Duodenal mucosa (tissue), 2 donors: Measurements from ENCODE around the gene MSI2.

ENCODE experiments used
- H3K27ac ChIP-seq: one replicate; pipeline ENCODE4 v1.7.0; 2013; ENCODE audit warnings: low read depth, low read length
- H3K27me3 ChIP-seq, 2 donors: one replicate each; pipeline ENCODE4 v1.7.0; 2013; ENCODE audit warnings: low read length in 2 of 2, control low read depth in 1 of 2; ENCODE audit not compliant: insufficient read depth in 2 of 2, control insufficient read depth in 1 of 2
- H3K36me3 ChIP-seq, 2 donors: one replicate each; pipeline ENCODE4 v1.7.0; 2013; ENCODE audit warnings: low read length in 2 of 2, control low read depth in 1 of 2; ENCODE audit not compliant: insufficient read depth in 2 of 2, control insufficient read depth in 1 of 2
- H3K4me1 ChIP-seq, 2 donors: one replicate each; pipeline ENCODE4 v1.7.0; 2013; ENCODE audit warnings: low read length in 2 of 2, control low read depth in 1 of 2; ENCODE audit not compliant: insufficient read depth in 2 of 2, control insufficient read depth in 1 of 2
- H3K4me3 ChIP-seq, 2 donors: one replicate each; pipeline ENCODE4 v1.7.0; 2013; ENCODE audit warnings: low read length in 2 of 2, low read depth in 1 of 2
- H3K9ac ChIP-seq, 2 donors: one replicate each; pipeline ENCODE4 v1.7.0; 2013; ENCODE audit warnings: low read length in 2 of 2, low read depth in 1 of 2
- H3K9me3 ChIP-seq, 2 donors: one replicate each; pipeline ENCODE4 v1.7.0; 2013; ENCODE audit warnings: low read length in 2 of 2, control low read depth in 1 of 2; ENCODE audit not compliant: control insufficient read depth in 1 of 2

The MSI2 gene

GRCh38 chr17:57357830-57358430 is 101.6 kb downstream of the MSI2 start:
- Histone ChIP-seq H3K27ac (peak overlapping the region; percentile 79), H3K4me3 (no peak overlapping the region), H3K9me3 (no peaks in the 10 kb centered on the region), H3K9ac (no peak overlapping the region), H3K36me3 (no peaks in the 10 kb centered on the region), H3K4me1 (peaks cover 26 to 31% of the 10 kb centered on the region in 2 donors), H3K27me3 (no peaks in the 10 kb centered on the region)

- no peaks in the 10 kb centered on the region for H3K9me3 ChIP-seq
- no peaks in the 10 kb centered on the region for H3K36me3 ChIP-seq
- H3K27ac ChIP-seq, result no peak overlapping the region
- no peak overlapping the region for H3K4me3 ChIP-seq
- H3K27me3 ChIP-seq, result no peaks in the 10 kb centered on the region
- no peak overlapping the region for H3K9ac ChIP-seq
- peaks cover 22 to 27% of the 10 kb centered on the region in 2 donors for H3K4me1 ChIP-seq
Measured at GRCh38 chr17:57360266-57360665, 103.9 kb downstream of the MSI2 start.

- Histone ChIP-seq H3K9ac (no peak overlapping the region), H3K36me3 (no peaks in the 10 kb centered on the region), H3K4me1 (peaks cover 10 to 11% of the 10 kb centered on the region in 2 donors), H3K27ac (no peak overlapping the region), H3K27me3 (no peaks in the 10 kb centered on the region), H3K4me3 (no peak overlapping the region), H3K9me3 (no peaks in the 10 kb centered on the region)
Measured at GRCh38 chr17:57362797-57363556, 106.7 kb downstream of the MSI2 start.

- Histone ChIP-seq H3K4me3 (no peak overlapping the region), H3K9me3 (no peaks in the 10 kb centered on the region), H3K27ac (no peak overlapping the region), H3K36me3 (no peaks in the 10 kb centered on the region), H3K4me1 (peaks cover 4 to 8% of the 10 kb centered on the region in 2 donors), H3K27me3 (no peaks in the 10 kb centered on the region), H3K9ac (no peak overlapping the region)
Measured at GRCh38 chr17:57363580-57363979, 107.3 kb downstream of the MSI2 start.

- H3K9ac ChIP-seq, result no peak overlapping the region
- H3K9me3 ChIP-seq, result no peaks in the 10 kb centered on the region
- no peaks in the 10 kb centered on the region for H3K36me3 ChIP-seq
- H3K4me3 ChIP-seq, result no peak overlapping the region
- H3K27ac ChIP-seq, result no peak overlapping the region
- H3K4me1 ChIP-seq, result peaks cover 7 to 8% of the 10 kb centered on the region in 2 donors
- no peaks in the 10 kb centered on the region for H3K27me3 ChIP-seq
Measured at GRCh38 chr17:57363998-57364643, 107.8 kb downstream of the MSI2 start.

- no peak overlapping the region for H3K27ac ChIP-seq
- H3K27me3 ChIP-seq, result no peaks in the 10 kb centered on the region
- no peak overlapping the region for H3K4me3 ChIP-seq
- H3K9ac ChIP-seq, result no peak overlapping the region
- no peaks in the 10 kb centered on the region for H3K36me3 ChIP-seq
- H3K4me1 ChIP-seq, result peaks cover 12 to 20% of the 10 kb centered on the region in 2 donors
- H3K9me3 ChIP-seq, result no peaks in the 10 kb centered on the region
Measured at GRCh38 chr17:57365420-57365819, 109.1 kb downstream of the MSI2 start.

GRCh38 chr17:57366177-57366557 is 109.8 kb downstream of the MSI2 start:
- H3K36me3 ChIP-seq, result no peaks in the 10 kb centered on the region
- no peaks in the 10 kb centered on the region for H3K9me3 ChIP-seq
- H3K27ac ChIP-seq, result no peak overlapping the region
- no peak overlapping the region for H3K4me3 ChIP-seq
- no peak overlapping the region for H3K9ac ChIP-seq
- H3K4me1 ChIP-seq, result peaks cover 12 to 21% of the 10 kb centered on the region in 2 donors
- H3K27me3 ChIP-seq, result no peaks in the 10 kb centered on the region

- Histone ChIP-seq H3K9me3 (no peaks in the 10 kb centered on the region), H3K36me3 (no peaks in the 10 kb centered on the region), H3K4me3 (no peak overlapping the region), H3K27ac (no peak overlapping the region), H3K9ac (no peak overlapping the region), H3K27me3 (no peaks in the 10 kb centered on the region), H3K4me1 (peaks cover 12 to 21% of the 10 kb centered on the region in 2 donors)
Measured at GRCh38 chr17:57366558-57367351, 110.4 kb downstream of the MSI2 start.

GRCh38 chr17:57368637-57369336 is 112.5 kb downstream of the MSI2 start:
- Histone ChIP-seq H3K9ac (no peak overlapping the region), H3K4me3 (no peak overlapping the region), H3K36me3 (no peaks in the 10 kb centered on the region), H3K9me3 (peaks cover 0 to 4% of the 10 kb centered on the region in 2 donors), H3K27ac (no peak overlapping the region), H3K27me3 (no peaks in the 10 kb centered on the region), H3K4me1 (peaks cover 12 to 21% of the 10 kb centered on the region in 2 donors)
